ENCODE results near the gene GRID1.

Gene GRID1

GRCh38 chr10:86204421-86205305 is 161.9 kb downstream of the GRID1 start:
- DNase-seq = no peak

GRCh38 chr10:86203162-86203905 is 163.3 kb downstream of the GRID1 start:
- no peak for DNase-seq

- no peak for DNase-seq
Observed at GRCh38 chr10:86202226-86202735, 164.3 kb downstream of the GRID1 start.

- no peak for DNase-seq
Observed at GRCh38 chr10:86200867-86201266, 165.7 kb downstream of the GRID1 start.

GRCh38 chr10:86200269-86200668 is 166.3 kb downstream of the GRID1 start:
- DNase-seq = no peak

GRCh38 chr10:86199041-86199440 is 167.6 kb downstream of the GRID1 start:
- DNase-seq = no peak

- no peak for DNase-seq
Observed at GRCh38 chr10:86198271-86198670, 168.3 kb downstream of the GRID1 start.

- DNase-seq = no peak
Observed at GRCh38 chr10:86197166-86197790, 169.3 kb downstream of the GRID1 start.

GRCh38 chr10:86195521-86196157 is 171.0 kb downstream of the GRID1 start:
- DNase-seq = no peak

GRCh38 chr10:86194684-86195083 is 171.9 kb downstream of the GRID1 start:
- DNase-seq = no peak

GRCh38 chr10:86193841-86194240 is 172.8 kb downstream of the GRID1 start:
- no peak for DNase-seq

GRCh38 chr10:86192691-86193090 is 173.9 kb downstream of the GRID1 start:
- no peak for DNase-seq

- DNase-seq = no peak
Observed at GRCh38 chr10:86192147-86192546, 174.4 kb downstream of the GRID1 start.

GRCh38 chr10:86191686-86192085 is 174.9 kb downstream of the GRID1 start:
- no peak for DNase-seq

- no peak for DNase-seq
Observed at GRCh38 chr10:86191166-86191565, 175.4 kb downstream of the GRID1 start.

- DNase-seq = no peak
Observed at GRCh38 chr10:86190291-86190690, 176.3 kb downstream of the GRID1 start.

GRCh38 chr10:86189891-86190290 is 176.7 kb downstream of the GRID1 start:
- no peak for DNase-seq

- DNase-seq = no peak
Observed at GRCh38 chr10:86188796-86189558, 177.6 kb downstream of the GRID1 start.

GRCh38 chr10:86188326-86188725 is 178.3 kb downstream of the GRID1 start:
- no peak for DNase-seq

GRCh38 chr10:86187499-86188239 is 178.9 kb downstream of the GRID1 start:
- no peak for DNase-seq

GRCh38 chr10:86186633-86187032 is 180.0 kb downstream of the GRID1 start:
- DNase-seq = no peak

Measured in EL (cell line).